ENCODE data around the gene CANT1.

Gene CANT1

GRCh38 chr17:79007504-79008381, 1.8 kb downstream of the CANT1 start:
- DNase-seq: no peak

- DNase-seq: no peak
Observed at GRCh38 chr17:79006794-79007503, 2.6 kb downstream of the CANT1 start.

GRCh38 chr17:79006046-79006445, 3.5 kb downstream of the CANT1 start:
- DNase-seq: no peak

GRCh38 chr17:79005063-79005861, 4.3 kb downstream of the CANT1 start:
- DNase-seq: no peak

GRCh38 chr17:79003661-79004411, 5.7 kb downstream of the CANT1 start:
- no peak for DNase-seq

GRCh38 chr17:79002796-79003593, 6.6 kb downstream of the CANT1 start:
- DNase-seq: no peak

GRCh38 chr17:79002291-79002690, 7.3 kb downstream of the CANT1 start:
- DNase-seq: no peak

GRCh38 chr17:79001190-79002020, 8.2 kb downstream of the CANT1 start:
- no peak for DNase-seq

- DNase-seq: no peak
Observed at GRCh38 chr17:79000396-79001189, 9.0 kb downstream of the CANT1 start.

- DNase-seq: no peak
Observed at GRCh38 chr17:78999947-79000395, 9.6 kb downstream of the CANT1 start.

- DNase-seq: no peak
Observed at GRCh38 chr17:78999056-78999768, 10.4 kb downstream of the CANT1 start.

GRCh38 chr17:78998311-78999055, 11.1 kb downstream of the CANT1 start:
- DNase-seq: no peak

- no peak for DNase-seq
Observed at GRCh38 chr17:78997881-78998280, 11.7 kb downstream of the CANT1 start.

GRCh38 chr17:78997231-78997741, 12.3 kb downstream of the CANT1 start:
- DNase-seq: no peak

- DNase-seq: no peak
Observed at GRCh38 chr17:78996781-78997201, 12.8 kb downstream of the CANT1 start.

GRCh38 chr17:78995761-78996451, 13.7 kb downstream of the CANT1 start:
- DNase-seq: no peak

- DNase-seq: no peak
Observed at GRCh38 chr17:78995022-78995760, 14.4 kb downstream of the CANT1 start.
